Thoracic aorta (tissue), 2 donors: ENCODE results near the gene LMTK3. TPM values are rescaled to one million over a fixed set of nuclear protein-coding genes. Genes with fewer than 3 reads are reported as not detected.

ENCODE experiments used
- total RNA-seq, 2 donors: library from RNA; depleted of rRNA; stranded (reverse); fragments of >200 nt; gene quantifications; one replicate each; pipeline versions ENCODE4 v1.1.0 to v1.2.3, GENCODE V29; 2016

Gene LMTK3
- total RNA-seq, 2 donors from 2014 or later = 0.41 to 4.5 TPM

Other genes starting within 250 kb of the LMTK3 start
- gene ZNF114, start 241.8 kb downstream of the LMTK3 start, total RNA-seq = under 1 TPM in 1 of 2 donors, not detected in 1; 0.27 TPM
- 10 to 100 TPM; 61.7 to 95.7 TPM for gene EMP3, start 186.3 kb downstream of the LMTK3 start, total RNA-seq
- gene TMEM143, start 147.9 kb downstream of the LMTK3 start, total RNA-seq = 10 to 100 TPM in 1 of 2 donors, 1 to 10 TPM in 1; 6.3 to 18.4 TPM
- gene SYNGR4, start 147.5 kb downstream of the LMTK3 start, total RNA-seq = not detected
- gene KDELR1, start 120.3 kb downstream of the LMTK3 start, total RNA-seq = 10 to 100 TPM; 65.6 to 79.9 TPM
- under 1 TPM in 1 of 2 donors, not detected in 1; 0.68 TPM for gene GRIN2D, start 118.2 kb downstream of the LMTK3 start, total RNA-seq
- gene GRWD1, start 65.9 kb downstream of the LMTK3 start, total RNA-seq = 10 to 100 TPM; 17.5 to 38.3 TPM
- 1 to 10 TPM in 1 of 2 donors, under 1 TPM in 1; 0.27 to 1.2 TPM for gene KCNJ14, start 56.3 kb downstream of the LMTK3 start, total RNA-seq
- gene CYTH2, start 42.5 kb downstream of the LMTK3 start, total RNA-seq = 10 to 100 TPM; 50.6 to 79.4 TPM
- gene SULT2B1, start 40.3 kb upstream of the LMTK3 start, total RNA-seq = not detected
- not detected for gene SPACA4, start 94.9 kb upstream of the LMTK3 start, total RNA-seq
- gene FAM83E, start 103.2 kb upstream of the LMTK3 start, total RNA-seq = 1 to 10 TPM in 1 of 2 donors, not detected in 1; 2.0 TPM
- 1,000 to 10,000 TPM; 1,120 to 1,389 TPM for gene RPL18, start 107.3 kb upstream of the LMTK3 start, total RNA-seq
- gene SPHK2, start 107.7 kb upstream of the LMTK3 start, total RNA-seq = 10 to 100 TPM; 16.2 to 49.0 TPM
- gene DBP, start 125.5 kb upstream of the LMTK3 start, total RNA-seq = 10 to 100 TPM in 1 of 2 donors, 1 to 10 TPM in 1; 3.9 to 15.0 TPM
- 1 to 10 TPM; 3.0 to 4.6 TPM for gene CA11, start 134.4 kb upstream of the LMTK3 start, total RNA-seq
- 1 to 10 TPM in 1 of 2 donors, under 1 TPM in 1; 0.54 to 2.8 TPM for gene NTN5, start 161.2 kb upstream of the LMTK3 start, total RNA-seq
- 1 to 10 TPM in 1 of 2 donors, not detected in 1; 2.3 TPM for gene FUT2, start 184.1 kb upstream of the LMTK3 start, total RNA-seq
- not detected for gene MAMSTR, start 207.9 kb upstream of the LMTK3 start, total RNA-seq
- gene RASIP1, start 228.8 kb upstream of the LMTK3 start, total RNA-seq = 10 to 100 TPM; 11.6 to 12.3 TPM
- not detected for gene IZUMO1, start 235.1 kb upstream of the LMTK3 start, total RNA-seq
- gene FUT1, start 240.8 kb upstream of the LMTK3 start, total RNA-seq = under 1 TPM; 0.27 to 0.99 TPM
- not detected for gene FGF21, start 243.7 kb upstream of the LMTK3 start, total RNA-seq